HepG2 (cell line): ENCODE results near the gene TSACC. TPM values are rescaled to one million over a fixed set of nuclear protein-coding genes. Genes with fewer than 3 reads are reported as not detected.

Experiments used
- ATAC-seq: fragments of 200-7000 bp; cut with Tn5 transposase; 3 replicates; pipeline ENCODE4 v1.9.1; 2020; ENCODE audit warnings: mild to moderate bottlenecking, moderate library complexity
- BruUV-seq: library from RNA; stranded (reverse); fragments of 400-500 nt; replicated peaks from 2 replicates; lab custom pipeline; 2021; lab: Mats Ljungman, UMichigan
- CTCF ChIA-PET: fragments of 300-600 bp; formaldehyde crosslinking; extraction: SDS; loops from one replicate; lab custom pipeline; 2021; ENCODE audit warnings: low total read pairs, inconsistent platforms, low intra/inter-chr PET ratio; lab: Yijun Ruan, JAX
- POLR2A ChIA-PET: fragments of 350-600 bp; sonication (Branson Sonifier 250); formaldehyde crosslinking; loops from one replicate; lab custom pipeline; 2020; ENCODE audit warnings: antibody characterized with exemption, inconsistent platforms; lab: Yijun Ruan, JAX
- DNase-seq: peaks from one replicate; pipeline ENCODE4 v3.0.0-alpha.2; 2015; ENCODE audit warnings: low spot score
- FAIRE-seq: peaks from 3 replicates; lab custom pipeline; 2011; peaks lifted over from hg19 to GRCh38; lab: Jason Lieb, UNC
- H2AFZ ChIP-seq: one replicate; pipeline ENCODE4 v1.6.1; 2011; ENCODE audit warnings: low read length, inconsistent platforms
- H3K27ac ChIP-seq: fragments of 300-600 bp; 3 replicates; pipeline ENCODE4 v1.8.0; 2011; ENCODE audit warnings: mixed run types, mild to moderate bottlenecking, mixed read lengths, low read length, inconsistent platforms; ENCODE audit not compliant: insufficient read depth; ENCODE audit errors: extremely low read length
- H3K27me3 ChIP-seq, 2 experiments: fragments of 200-600 bp in 1 of 2; 2 replicates in 1 of 2; 3 replicates in 1 of 2; pipeline versions ENCODE4 v1.6.0 to v1.8.0; 2011; ENCODE audit warnings: low read length in 2 of 2, mild to moderate bottlenecking in 2 of 2, moderate library complexity in 2 of 2, inconsistent platforms in 1 of 2; ENCODE audit not compliant: insufficient read depth in 2 of 2, control insufficient read depth in 1 of 2
- H3K36me3 ChIP-seq, 2 experiments: fragments of 200-600 bp in 1 of 2; replicated peaks in 1 of 2; 2 replicates in 1 of 2; 3 replicates in 1 of 2; pipeline versions ENCODE4 v1.5.1 to v1.8.0; 2011; ENCODE audit warnings: low read length in 2 of 2, inconsistent platforms in 1 of 2; ENCODE audit not compliant: insufficient read depth in 2 of 2, control insufficient read depth in 1 of 2
- H3K4me1 ChIP-seq: 2 replicates; pipeline ENCODE4 v1.5.1; 2012; ENCODE audit warnings: low read length, inconsistent platforms; ENCODE audit not compliant: insufficient read depth
- H3K4me2 ChIP-seq: 2 replicates; pipeline ENCODE4 v1.6.0; 2011; ENCODE audit warnings: low read depth, low read length, inconsistent platforms
- H3K4me3 ChIP-seq, 3 experiments: fragments of 200-600 bp in 1 of 3; sonication (generic), shearing (Covaris generic) in 1 of 3; replicated peaks in 1 of 3; 2 replicates each; pipeline ENCODE4 v1.5.1; 2011 to 2016; ENCODE audit warnings: low read length in 3 of 3, inconsistent platforms in 2 of 3, low read depth in 2 of 3, mild to moderate bottlenecking in 2 of 3, control low read depth in 1 of 3, mixed read lengths in 1 of 3; ENCODE audit not compliant: insufficient read depth in 1 of 3
- H3K79me2 ChIP-seq: one replicate; pipeline ENCODE4 v1.6.1; 2011; ENCODE audit warnings: low read length, inconsistent platforms; ENCODE audit not compliant: insufficient read depth
- H3K9ac ChIP-seq: 2 replicates; pipeline ENCODE4 v1.6.0; 2011; ENCODE audit warnings: mild to moderate bottlenecking, low read depth, low read length, inconsistent platforms; ENCODE audit not compliant: insufficient read depth
- H3K9me3 ChIP-seq: 2 replicates; pipeline ENCODE4 v1.5.1; 2012; ENCODE audit warnings: mild to moderate bottlenecking, low read length
- H4K20me1 ChIP-seq: 2 replicates; pipeline ENCODE4 v1.6.0; 2011; ENCODE audit warnings: inconsistent platforms, mild to moderate bottlenecking, low read length, moderate library complexity; ENCODE audit not compliant: insufficient read depth
- ETV5 ChIP-seq: IDR thresholded peaks from 2 replicates; pipeline ENCODE4 v1.6.1; 2018; ENCODE audit warnings: missing biosample characterization, missing genetic modification reagents, inconsistent platforms, borderline replicate concordance
- FOXO4 ChIP-seq: sonication (generic); formaldehyde crosslinking; conservative IDR thresholded peaks from 2 replicates; pipeline ENCODE4 v1.8.1; 2023; ENCODE audit warnings: missing genetic modification reagents
- GTF3A ChIP-seq: sonication (generic); formaldehyde crosslinking; conservative IDR thresholded peaks from 2 replicates; pipeline ENCODE4 v1.4.0; 2020; ENCODE audit warnings: mild to moderate bottlenecking, missing genetic modification reagents
- NR2F2 ChIP-seq: IDR thresholded peaks from 2 replicates; pipeline ENCODE4 v1.6.1; 2012; ENCODE audit warnings: low read depth, inconsistent platforms, borderline replicate concordance
- POLR2AphosphoS5 ChIP-seq: IDR thresholded peaks from 2 replicates; pipeline ENCODE4 v1.6.1; 2012; ENCODE audit warnings: low read depth, low read length
- RBM22 ChIP-seq: fragments of 200-400 bp; formaldehyde crosslinking; optimal IDR thresholded peaks from 2 replicates; pipeline ENCODE3; 2017; ENCODE audit warnings: mild to moderate bottlenecking, low read length, moderate library complexity
- SIX4 ChIP-seq: sonication (generic); formaldehyde crosslinking; IDR thresholded peaks from 2 replicates; pipeline ENCODE4 v1.4.0; 2020; ENCODE audit warnings: missing genetic modification reagents
- ZNF280B ChIP-seq: sonication (generic); formaldehyde crosslinking; IDR thresholded peaks from 2 replicates; pipeline ENCODE4 v1.5.0; 2020; ENCODE audit warnings: missing genetic modification reagents, mild to moderate bottlenecking, borderline replicate concordance
- ZNF343 ChIP-seq: sonication (generic); formaldehyde crosslinking; IDR thresholded peaks from 2 replicates; pipeline ENCODE4 v1.4.0; 2020; ENCODE audit warnings: mild to moderate bottlenecking, missing genetic modification reagents
- ZNF605 ChIP-seq: sonication (generic); formaldehyde crosslinking; IDR thresholded peaks from 2 replicates; pipeline ENCODE4 v1.8.0; 2022; ENCODE audit warnings: mild to moderate bottlenecking, missing genetic modification reagents
- ZNF615 ChIP-seq: sonication (generic); formaldehyde crosslinking; IDR thresholded peaks from 2 replicates; pipeline ENCODE4 v1.5.0; 2020; ENCODE audit warnings: mild to moderate bottlenecking, missing genetic modification reagents, borderline replicate concordance
- ZNF687 ChIP-seq: sonication (generic); formaldehyde crosslinking; IDR thresholded peaks from 2 replicates; pipeline ENCODE4 v1.5.1; 2020; ENCODE audit warnings: mild to moderate bottlenecking, missing genetic modification reagents, moderate library complexity
- ZNF761 ChIP-seq: sonication (generic); formaldehyde crosslinking; conservative IDR thresholded peaks from 2 replicates; pipeline ENCODE4 v1.4.0; 2020; ENCODE audit warnings: mild to moderate bottlenecking, missing genetic modification reagents
- ZSCAN29 ChIP-seq: sonication (generic); formaldehyde crosslinking; conservative IDR thresholded peaks from 2 replicates; pipeline ENCODE4 v1.4.0; 2020; ENCODE audit warnings: mild to moderate bottlenecking, missing genetic modification reagents
- WGBS: methylation state at CpG from one replicate; pipeline ENCODE4 v1.1.6; 2017; ENCODE audit warnings: low lambda C conversion rate; 5-methylcytosine and 5-hydroxymethylcytosine counted together
- in situ Hi-C: cut with HindIII; loops from 2 replicates; pipeline ENCODE4 v1.10.0; 2017; ENCODE audit warnings: low pct_unique_long_range_greater_than_20kb; ENCODE audit not compliant: extremely low pct_ligation_motif_present
- intact Hi-C: fragments of 100-400 bp; cut with micrococcal nuclease; formaldehyde crosslinking; loops from one replicate; pipeline ENCODE4 v1.10.0; 2022; ENCODE audit not compliant: unreplicated experiment
- polyA plus RNA-seq, 8 experiments: library from polyadenylated mRNA; depleted of rRNA in 3 of 8; stranded (reverse) in 7 of 8; unstranded in 1 of 8; fragments of >200 nt; fragmentation: Illumina TruSeq in 4 of 8; extraction: Trizol in 4 of 8; gene quantifications; 2 replicates each; pipeline versions ENCODE4 v1.2.1 to v1.2.3, GENCODE V29; 2011 to 2016; ENCODE audit warnings: low read depth in 4 of 8, missing spikeins in 1 of 8, mixed read lengths in 1 of 8; ENCODE audit not compliant: insufficient read depth in 1 of 8
- total RNA-seq, 5 experiments: library from RNA; depleted of rRNA; stranded (reverse); fragments of >200 nt; fragmentation: Illumina TruSeq; extraction: Trizol; gene quantifications; 2 replicates each; pipeline ENCODE4 v1.2.3, GENCODE V29; 2016; ENCODE audit warnings: low read depth in 1 of 5

The TSACC gene
- total and polyA plus RNA-seq, 2 of the 13 experiments (the other 11 are each of a cell fraction or from before 2014, with no cell fraction given) = 1.5 to 2.6 TPM

- TF ChIP-seq NR2F2 (peak; percentile 29; the same call in 1 of the 2 replicates), ZNF687 (CRISPR knock-in tag) (no peak), ZNF615 (CRISPR knock-in tag) (0 out of 2 replicates have a peak, but pooled peaks have one; percentile 36)
Measured at GRCh38 chr1:156386949-156387869, 48.9 kb downstream of the TSACC start (continued).

GRCh38 chr1:156387870-156388173 lies 49.5 kb downstream of the TSACC start:
- Histone ChIP-seq H3K9me3 (no peaks in the 10 kb centered on the region), H3K4me1 (peaks cover 33% of the 10 kb centered on the region), H3K27me3 (peaks cover 10 to 39% of the 10 kb centered on the region in 2 experiments; a peak in 4 of 5 replicates), H3K79me2 (no peaks in the 10 kb centered on the region), H3K4me3 (peak overlapping the region; percentile 41 to 68 (median 47); a peak in 5 of 6 replicates), H2AFZ (no peak overlapping the region), H3K36me3 (peaks cover 9 to 19% of the 10 kb centered on the region in 2 experiments), H3K27ac (no peak overlapping the region), H3K9ac (peak overlapping the region; percentile 55), H3K4me2 (peak overlapping the region; percentile 82), H4K20me1 (no peaks in the 10 kb centered on the region)
- ATAC-seq (no peak), DNase-seq (no peak), FAIRE-seq (no peak)
- ChIA-PET POLR2A (interaction anchor here (1.8 to 12.6 kb wide), 3 partner anchors 9 to 69 kb away, joined by 4 to 189 read pairs (median 12); partner anchors contain the start of gene RHBG), CTCF (interaction anchor here (1.2 to 2.3 kb wide), 2 partner anchors 56 to 58 kb away, joined by 3 to 9 read pairs; no protein-coding TSS in a partner anchor)
- in situ Hi-C loops (loop anchor here (5.0 kb wide), 1 partner anchor 49 kb away; no protein-coding TSS in a partner anchor), intact Hi-C loops (no loop called here)
- no TSS peak for BruUV-seq
- WGBS = 90% methylated on average over 2 of the region's 15 CpGs
- TF ChIP-seq FOXO4 (CRISPR knock-in tag) (0 out of 2 replicates have a peak, but pooled peaks have one; percentile 79), ETV5 (CRISPR knock-in tag) (no peak), GTF3A (0 out of 2 replicates have a peak, but pooled peaks have one; percentile 86), ZNF761 (0 out of 2 replicates have a peak, but pooled peaks have one; percentile 23), ZNF605 (CRISPR knock-in tag) (peak; percentile 44; the same call in 1 of the 2 replicates), ZNF280B (CRISPR knock-in tag) (0 out of 2 replicates have a peak, but pooled peaks have one; percentile 11), ZSCAN29 (CRISPR knock-in tag) (peak; percentile 72; the same call in 1 of the 2 replicates), POLR2AphosphoS5 (peak; percentile 23; the same call in 1 of the 2 replicates), RBM22 (peak; percentile 87), ZNF343 (0 out of 2 replicates have a peak, but pooled peaks have one; percentile 5), SIX4 (no peak)
